H1 (cell line): ENCODE results near the gene BCL2L12. TPM values are rescaled to one million over a fixed set of nuclear protein-coding genes. Genes with fewer than 3 reads are reported as not detected.

ENCODE experiments used
- CTCF ChIA-PET: fragments of 300-600 bp; sonication (Branson Sonifier 250); formaldehyde crosslinking; loops from one replicate; lab custom pipeline; 2021; ENCODE audit not compliant: partially characterized antibody; lab: Charles Lee
- POLR2A ChIA-PET: fragments of 300-600 bp; sonication (Branson Sonifier 250); formaldehyde crosslinking; loops from one replicate; lab custom pipeline; 2021; ENCODE audit warnings: inconsistent platforms; ENCODE audit not compliant: partially characterized antibody; lab: Charles Lee
- DNase-seq, 2 experiments: peaks; one replicate each; pipeline versions ENCODE4 v3.0.0 to v3.0.0-alpha.2; 2010 to 2022; ENCODE audit warnings: low spot score in 2 of 2, low read depth in 1 of 2, mixed read lengths in 1 of 2
- FAIRE-seq: peaks from 2 replicates; lab custom pipeline; 2011; peaks lifted over from hg19 to GRCh38; lab: Jason Lieb, UNC
- H2AFZ ChIP-seq: 2 replicates; pipeline ENCODE4 v1.8.1; 2012; ENCODE audit warnings: low read length, inconsistent platforms
- H2AK5ac ChIP-seq: 2 replicates; pipeline ENCODE4 v1.6.1; 2013; ENCODE audit warnings: low read depth, low read length
- H2BK120ac ChIP-seq: replicated peaks from 2 replicates; pipeline ENCODE3; 2013; ENCODE audit warnings: low read depth, low read length, inconsistent platforms
- H2BK12ac ChIP-seq: 2 replicates; pipeline ENCODE4 v1.6.1; 2013; ENCODE audit warnings: low read depth, low read length
- H2BK15ac ChIP-seq: 2 replicates; pipeline ENCODE4 v1.6.1; 2013; ENCODE audit warnings: low read length
- H2BK20ac ChIP-seq: 2 replicates; pipeline ENCODE4 v1.6.1; 2013; ENCODE audit warnings: low read length
- H2BK5ac ChIP-seq: 2 replicates; pipeline ENCODE4 v1.6.1; 2013; ENCODE audit warnings: low read depth, low read length
- H3K14ac ChIP-seq: 2 replicates; pipeline ENCODE4 v1.6.1; 2013; ENCODE audit warnings: inconsistent platforms; ENCODE audit not compliant: insufficient read length
- H3K18ac ChIP-seq: 2 replicates; pipeline ENCODE4 v1.6.1; 2013; ENCODE audit warnings: low read length; ENCODE audit errors: extremely low read depth
- H3K23ac ChIP-seq: 2 replicates; pipeline ENCODE4 v1.6.1; 2013; ENCODE audit warnings: inconsistent platforms; ENCODE audit not compliant: insufficient read length
- H3K23me2 ChIP-seq: 2 replicates; pipeline ENCODE4 v1.6.1; 2013; ENCODE audit warnings: low read depth, low read length
- H3K27ac ChIP-seq: 2 replicates; pipeline ENCODE4 v1.6.1; 2011; ENCODE audit warnings: low read depth, low read length, inconsistent platforms
- H3K27me3 ChIP-seq, 4 experiments: replicated peaks in 1 of 4; 1 replicate in 1 of 4; 2 replicates in 3 of 4; pipeline versions ENCODE4 v1.6.1 to v1.8.1; 2011 to 2013; ENCODE audit warnings: low read length in 3 of 4, mild to moderate bottlenecking in 3 of 4, inconsistent platforms in 2 of 4, mixed read lengths in 2 of 4, moderate library complexity in 1 of 4; ENCODE audit not compliant: control insufficient read depth in 3 of 4, insufficient read depth in 3 of 4; ENCODE audit errors: extremely low read depth in 1 of 4
- H3K36me3 ChIP-seq, 4 experiments: 2 replicates each; pipeline versions ENCODE4 v1.6.1 to v1.8.1; 2011 to 2013; ENCODE audit warnings: mild to moderate bottlenecking in 4 of 4, low read length in 3 of 4, moderate library complexity in 2 of 4, control low read depth in 1 of 4, inconsistent platforms in 1 of 4; ENCODE audit not compliant: insufficient read depth in 4 of 4, control insufficient read depth in 2 of 4
- H3K4ac ChIP-seq: replicated peaks from 2 replicates; pipeline ENCODE3; 2013; ENCODE audit warnings: low read length, low read depth, mixed read lengths, inconsistent platforms; ENCODE audit not compliant: insufficient read length
- H3K4me1 ChIP-seq, 4 experiments: replicated peaks in 1 of 4; 1 replicate in 1 of 4; 2 replicates in 3 of 4; pipeline versions ENCODE4 v1.6.1 to v1.8.1; 2011 to 2013; ENCODE audit warnings: low read length in 3 of 4, inconsistent platforms in 2 of 4, mixed read lengths in 1 of 4; ENCODE audit not compliant: insufficient read depth in 4 of 4, control insufficient read depth in 3 of 4
- H3K4me2 ChIP-seq, 2 experiments: 2 replicates each; pipeline versions ENCODE4 v1.6.1 to v1.8.1; 2011 to 2013; ENCODE audit warnings: low read depth in 2 of 2, low read length in 2 of 2, control low read depth in 1 of 2, inconsistent platforms in 1 of 2, mild to moderate bottlenecking in 1 of 2; ENCODE audit not compliant: insufficient read depth in 1 of 2
- H3K4me3 ChIP-seq, 4 experiments: fragments of 200-600, 300-600 bp in 1 of 4; sonication (generic), shearing (Covaris generic), sonication (Bioruptor Twin) in 1 of 4; 2 replicates each; pipeline versions ENCODE4 v1.5.1 to v1.8.1; 2011 to 2016; ENCODE audit warnings: low read length in 4 of 4, low read depth in 3 of 4, control low read depth in 2 of 4, inconsistent platforms in 2 of 4, mild to moderate bottlenecking in 2 of 4, mixed read lengths in 1 of 4, moderate library complexity in 1 of 4; ENCODE audit not compliant: insufficient read depth in 2 of 4; ENCODE audit errors: extremely low read depth in 1 of 4
- H3K56ac ChIP-seq: replicated peaks from 2 replicates; pipeline ENCODE3; 2013; ENCODE audit warnings: low read depth, mild to moderate bottlenecking, mixed read lengths, low read length, inconsistent platforms; ENCODE audit not compliant: insufficient read length
- H3K79me1 ChIP-seq: 2 replicates; pipeline ENCODE4 v1.6.1; 2013; ENCODE audit warnings: low read depth, low read length, control low read depth
- H3K79me2 ChIP-seq, 2 experiments: 2 replicates each; pipeline versions ENCODE4 v1.6.1 to v1.8.1; 2012 to 2013; ENCODE audit warnings: low read length in 2 of 2, mild to moderate bottlenecking in 2 of 2, inconsistent platforms in 1 of 2; ENCODE audit not compliant: insufficient read depth in 2 of 2, control insufficient read depth in 1 of 2
- H3K9ac ChIP-seq, 4 experiments: replicated peaks in 1 of 4; 1 replicate in 1 of 4; 2 replicates in 3 of 4; pipeline versions ENCODE4 v1.6.1 to v1.8.1; 2011 to 2013; ENCODE audit warnings: low read depth in 3 of 4, low read length in 3 of 4, control low read depth in 2 of 4, mild to moderate bottlenecking in 2 of 4, moderate library complexity in 2 of 4, inconsistent platforms in 1 of 4; ENCODE audit errors: extremely low read depth in 1 of 4
- H3K9me3 ChIP-seq, 2 experiments: 2 replicates each; pipeline versions ENCODE4 v1.6.1 to v1.8.1; 2012 to 2013; ENCODE audit warnings: mild to moderate bottlenecking in 2 of 2, moderate library complexity in 2 of 2, control low read depth in 1 of 2, inconsistent platforms in 1 of 2, low read depth in 1 of 2, low read length in 1 of 2, mixed read lengths in 1 of 2; ENCODE audit not compliant: insufficient read depth in 2 of 2
- H4K20me1 ChIP-seq, 2 experiments: replicated peaks in 1 of 2; 2 replicates each; pipeline versions ENCODE3 to v1.8.1; 2011 to 2013; ENCODE audit warnings: inconsistent platforms in 2 of 2, low read length in 2 of 2, mild to moderate bottlenecking in 1 of 2; ENCODE audit not compliant: insufficient read depth in 2 of 2, control insufficient read depth in 1 of 2
- H4K5ac ChIP-seq: 2 replicates; pipeline ENCODE4 v1.6.1; 2013; ENCODE audit warnings: low read length, low read depth, mixed read lengths, inconsistent platforms; ENCODE audit not compliant: insufficient read length
- H4K8ac ChIP-seq: 2 replicates; pipeline ENCODE4 v1.8.0; 2013; ENCODE audit warnings: mild to moderate bottlenecking, moderate library complexity, low read length, inconsistent platforms; ENCODE audit not compliant: insufficient read depth; ENCODE audit errors: extremely low read depth
- H4K91ac ChIP-seq: replicated peaks from 2 replicates; pipeline ENCODE3; 2013; ENCODE audit warnings: low read length, mixed read lengths, inconsistent platforms; ENCODE audit not compliant: insufficient read length
- CHD2 ChIP-seq: IDR thresholded peaks from 2 replicates; pipeline ENCODE4 v1.6.1; 2012; ENCODE audit warnings: low read length, improper control_type of control experiment
- CTBP2 ChIP-seq: IDR thresholded peaks from 2 replicates; pipeline ENCODE4 v1.7.0; 2011; ENCODE audit warnings: borderline replicate concordance, mild to moderate bottlenecking, moderate library complexity, mixed read lengths, low read length; ENCODE audit not compliant: insufficient read depth, insufficient read length
- RXRA ChIP-seq: IDR thresholded peaks from 2 replicates; pipeline ENCODE4 v1.6.1; 2011; ENCODE audit warnings: low read depth, mild to moderate bottlenecking, low read length, moderate library complexity; ENCODE audit not compliant: insufficient read depth
- USF2 ChIP-seq: IDR thresholded peaks from 2 replicates; pipeline ENCODE4 v1.6.1; 2011; ENCODE audit warnings: low read length, improper control_type of control experiment
- YY1 ChIP-seq: IDR thresholded peaks from 2 replicates; pipeline ENCODE4 v1.6.1; 2011; ENCODE audit warnings: low read depth, mild to moderate bottlenecking, low read length
- WGBS, 2 experiments: shearing (Covaris generic) in 1 of 2; methylation state at CpG; one replicate each; pipeline versions ENCODE4 v1.1.6 to v1.1.7; 2013 to 2015; ENCODE audit warnings: low lambda C conversion rate in 2 of 2, mixed read lengths in 2 of 2, inconsistent platforms in 1 of 2, low coverage in 1 of 2, missing lambda C conversion rate in 1 of 2; ENCODE audit not compliant: insufficient replicate concordance in 2 of 2, insufficient coverage in 1 of 2, insufficient read length in 1 of 2; ENCODE audit errors: extremely low coverage in 1 of 2, missing lambda C conversion rate in 1 of 2; 5-methylcytosine and 5-hydroxymethylcytosine counted together
- polyA plus RNA-seq, 7 experiments: library from polyadenylated mRNA; depleted of rRNA in 3 of 7; stranded (reverse) in 5 of 7; unstranded in 2 of 7; fragments of >200 nt in 5 of 7; fragments of 200-250 nt in 2 of 7; gene quantifications; 1 replicate in 5 of 7; 2 replicates in 1 of 7; 4 replicates in 1 of 7; pipeline versions ENCODE4 v1.2.1 to v1.2.3, GENCODE V29; 2011 to 2013; ENCODE audit warnings: missing spikeins in 2 of 7, mixed read lengths in 2 of 7
- total RNA-seq: library from RNA; stranded (reverse); fragmentation: NEBNext Ultra II Directional; extraction: Animal tissue kit (Norgen Biotek cat#: 25700); gene quantifications from 2 replicates; pipeline ENCODE4 v1.2.1, GENCODE V29; 2021

The BCL2L12 gene
- total and polyA plus RNA-seq, 2 of the 8 experiments (the other 6 are each of a cell fraction or from before 2014, with no cell fraction given), result 126 to 209 TPM

GRCh38 chr19:49710372-49710951 is 44.7 kb downstream of the BCL2L12 start:
- H4K5ac ChIP-seq, result no peak overlapping the region
- no peaks in the 10 kb centered on the region for H3K79me1 ChIP-seq
- 93% methylated on average over 20 of the region's 20 CpGs; no CpG with 5 or more reads in 1 of the 2 experiments for WGBS, 2 experiments
- no peaks in the 10 kb centered on the region; a peak in 1 of 7 replicates for H3K4me1 ChIP-seq
- H4K20me1 ChIP-seq, result peaks cover 0 to 4% of the 10 kb centered on the region in 2 experiments
- no peak overlapping the region for H2BK120ac ChIP-seq
- no peak overlapping the region for H2BK20ac ChIP-seq
- no peak overlapping the region for H3K4me2 ChIP-seq
- no peak overlapping the region for H3K14ac ChIP-seq
- no peak overlapping the region for H2AK5ac ChIP-seq
- H3K23me2 ChIP-seq, result peaks cover 7% of the 10 kb centered on the region; the same call in 1 of the 2 replicates
- peaks cover 16 to 43% (median 27%) of the 10 kb centered on the region in 4 experiments for H3K36me3 ChIP-seq
- DNase-seq (no peak), FAIRE-seq (no peak)
- no peak overlapping the region for H3K9ac ChIP-seq
- ChIA-PET CTCF (interaction anchor here (0.7 to 1.0 kb wide), 4 partner anchors 9 to 95 kb away, joined by 3 to 5 read pairs (median 4); no protein-coding TSS in a partner anchor), POLR2A (interaction anchor here (0.8 to 1.4 kb wide), 2 partner anchors 18 to 32 kb away, joined by 3 to 4 read pairs; no protein-coding TSS in a partner anchor)
- no peak overlapping the region for H2BK15ac ChIP-seq
- H2BK5ac ChIP-seq, result no peak overlapping the region
- no peak overlapping the region for H3K27ac ChIP-seq
- H3K4ac ChIP-seq, result no peak overlapping the region
- H3K4me3 ChIP-seq, result no peak overlapping the region
- H3K9me3 ChIP-seq, result peaks cover 0 to 2% of the 10 kb centered on the region in 2 experiments; a peak in 1 of 4 replicates
- H3K23ac ChIP-seq, result no peak overlapping the region
- no peaks in the 10 kb centered on the region for H3K27me3 ChIP-seq
- no peak overlapping the region for H3K18ac ChIP-seq
- H2BK12ac ChIP-seq, result no peak overlapping the region
- no peak overlapping the region for H2AFZ ChIP-seq
- H4K91ac ChIP-seq, result no peak overlapping the region
- no peak overlapping the region for H3K56ac ChIP-seq
- no peak overlapping the region for H4K8ac ChIP-seq
- no peaks in the 10 kb centered on the region; a peak in 1 of 4 replicates for H3K79me2 ChIP-seq
- TF ChIP-seq RXRA (no peak), YY1 (peak; percentile 70; the same call in 1 of the 2 replicates), CHD2 (no peak), CTBP2 (no peak), USF2 (no peak)
